H1 (cell line): ENCODE measurements around the gene ATP11A. TPM values are rescaled to one million over a fixed set of nuclear protein-coding genes. Genes with fewer than 3 reads are reported as not detected.

Source experiments
- BACH1 ChIP-seq: IDR thresholded peaks from 2 replicates; pipeline ENCODE4 v1.6.1; 2012; ENCODE audit warnings: low read length, improper control_type of control experiment
- FOSL1 ChIP-seq: IDR thresholded peaks from 2 replicates; pipeline ENCODE4 v1.6.1; 2011; ENCODE audit warnings: mild to moderate bottlenecking, low read depth, low read length, moderate library complexity; ENCODE audit not compliant: insufficient read depth
- HDAC2 ChIP-seq, 2 experiments: fragments of 300-600 bp in 1 of 2; sonication (generic) in 1 of 2; IDR thresholded peaks; 2 replicates each; pipeline ENCODE4 v1.6.1; 2011 to 2012; ENCODE audit warnings: low read depth in 2 of 2, low read length in 2 of 2, mild to moderate bottlenecking in 2 of 2, moderate library complexity in 2 of 2, borderline replicate concordance in 1 of 2, inconsistent platforms in 1 of 2
- RBBP5 ChIP-seq: IDR thresholded peaks from 2 replicates; pipeline ENCODE4 v1.7.1; 2012; ENCODE audit warnings: low read depth, mild to moderate bottlenecking, inconsistent platforms, low read length, moderate library complexity, borderline replicate concordance
- SIN3A ChIP-seq, 2 experiments: IDR thresholded peaks in 1 of 2; conservative IDR thresholded peaks in 1 of 2; 2 replicates each; pipeline ENCODE4 v1.6.1; 2011 to 2012; ENCODE audit warnings: low read length in 2 of 2, improper control_type of control experiment in 1 of 2, low read depth in 1 of 2, mild to moderate bottlenecking in 1 of 2
- SP4 ChIP-seq: IDR thresholded peaks from 2 replicates; pipeline ENCODE4 v1.6.1; 2012; ENCODE audit warnings: low read length, inconsistent platforms
- TCF12 ChIP-seq: IDR thresholded peaks from 2 replicates; pipeline ENCODE4 v1.6.1; 2011; ENCODE audit warnings: low read depth, mild to moderate bottlenecking, low read length
- polyA plus RNA-seq, 7 experiments: library from polyadenylated mRNA; depleted of rRNA in 3 of 7; stranded (reverse) in 5 of 7; unstranded in 2 of 7; fragments of >200 nt in 5 of 7; fragments of 200-250 nt in 2 of 7; gene quantifications; 1 replicate in 5 of 7; 2 replicates in 1 of 7; 4 replicates in 1 of 7; pipeline versions ENCODE4 v1.2.1 to v1.2.3, GENCODE V29; 2011 to 2013; ENCODE audit warnings: missing spikeins in 2 of 7, mixed read lengths in 2 of 7
- total RNA-seq: library from RNA; stranded (reverse); fragmentation: NEBNext Ultra II Directional; extraction: Animal tissue kit (Norgen Biotek cat#: 25700); gene quantifications from 2 replicates; pipeline ENCODE4 v1.2.1, GENCODE V29; 2021
- TF ChIP-seq, protein P1 (sequence below): fragments of 300-600 bp; sonication (generic); IDR thresholded peaks from 2 replicates; pipeline ENCODE4 v1.7.1; 2012; ENCODE audit warnings: low read length, moderate library complexity, mild to moderate bottlenecking, inconsistent platforms; ENCODE audit not compliant: insufficient replicate concordance
- TF ChIP-seq, protein P2 (sequence below): IDR thresholded peaks from 2 replicates; pipeline ENCODE4 v1.6.1; 2012; ENCODE audit warnings: inconsistent platforms

The ATP11A gene
- total and polyA plus RNA-seq, 2 of the 8 experiments (the other 6 are each of a cell fraction or from before 2014, with no cell fraction given): 28.8 to 72.9 TPM

DNA sequence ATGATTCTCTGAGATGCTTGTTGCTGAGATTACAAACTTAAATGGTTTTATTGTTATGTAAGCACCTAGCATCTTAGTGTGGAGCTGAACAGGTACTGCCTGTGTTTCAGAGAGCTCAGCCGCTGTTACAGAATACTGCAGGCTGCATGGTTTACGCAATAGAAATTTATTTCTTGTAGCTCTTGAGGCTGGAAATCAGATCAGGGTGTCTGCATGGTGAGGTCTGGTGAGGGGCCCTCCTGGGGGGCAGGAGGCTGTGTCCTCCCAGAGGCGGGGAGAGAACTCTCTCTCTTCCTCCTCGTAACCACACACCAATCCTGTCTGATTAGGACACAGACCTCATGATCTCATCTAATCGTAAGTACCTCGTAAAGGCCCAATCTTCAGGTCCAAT lies 13.1 kb downstream of the ATP11A start (continued):
- TF ChIP-seq, protein P1, sequence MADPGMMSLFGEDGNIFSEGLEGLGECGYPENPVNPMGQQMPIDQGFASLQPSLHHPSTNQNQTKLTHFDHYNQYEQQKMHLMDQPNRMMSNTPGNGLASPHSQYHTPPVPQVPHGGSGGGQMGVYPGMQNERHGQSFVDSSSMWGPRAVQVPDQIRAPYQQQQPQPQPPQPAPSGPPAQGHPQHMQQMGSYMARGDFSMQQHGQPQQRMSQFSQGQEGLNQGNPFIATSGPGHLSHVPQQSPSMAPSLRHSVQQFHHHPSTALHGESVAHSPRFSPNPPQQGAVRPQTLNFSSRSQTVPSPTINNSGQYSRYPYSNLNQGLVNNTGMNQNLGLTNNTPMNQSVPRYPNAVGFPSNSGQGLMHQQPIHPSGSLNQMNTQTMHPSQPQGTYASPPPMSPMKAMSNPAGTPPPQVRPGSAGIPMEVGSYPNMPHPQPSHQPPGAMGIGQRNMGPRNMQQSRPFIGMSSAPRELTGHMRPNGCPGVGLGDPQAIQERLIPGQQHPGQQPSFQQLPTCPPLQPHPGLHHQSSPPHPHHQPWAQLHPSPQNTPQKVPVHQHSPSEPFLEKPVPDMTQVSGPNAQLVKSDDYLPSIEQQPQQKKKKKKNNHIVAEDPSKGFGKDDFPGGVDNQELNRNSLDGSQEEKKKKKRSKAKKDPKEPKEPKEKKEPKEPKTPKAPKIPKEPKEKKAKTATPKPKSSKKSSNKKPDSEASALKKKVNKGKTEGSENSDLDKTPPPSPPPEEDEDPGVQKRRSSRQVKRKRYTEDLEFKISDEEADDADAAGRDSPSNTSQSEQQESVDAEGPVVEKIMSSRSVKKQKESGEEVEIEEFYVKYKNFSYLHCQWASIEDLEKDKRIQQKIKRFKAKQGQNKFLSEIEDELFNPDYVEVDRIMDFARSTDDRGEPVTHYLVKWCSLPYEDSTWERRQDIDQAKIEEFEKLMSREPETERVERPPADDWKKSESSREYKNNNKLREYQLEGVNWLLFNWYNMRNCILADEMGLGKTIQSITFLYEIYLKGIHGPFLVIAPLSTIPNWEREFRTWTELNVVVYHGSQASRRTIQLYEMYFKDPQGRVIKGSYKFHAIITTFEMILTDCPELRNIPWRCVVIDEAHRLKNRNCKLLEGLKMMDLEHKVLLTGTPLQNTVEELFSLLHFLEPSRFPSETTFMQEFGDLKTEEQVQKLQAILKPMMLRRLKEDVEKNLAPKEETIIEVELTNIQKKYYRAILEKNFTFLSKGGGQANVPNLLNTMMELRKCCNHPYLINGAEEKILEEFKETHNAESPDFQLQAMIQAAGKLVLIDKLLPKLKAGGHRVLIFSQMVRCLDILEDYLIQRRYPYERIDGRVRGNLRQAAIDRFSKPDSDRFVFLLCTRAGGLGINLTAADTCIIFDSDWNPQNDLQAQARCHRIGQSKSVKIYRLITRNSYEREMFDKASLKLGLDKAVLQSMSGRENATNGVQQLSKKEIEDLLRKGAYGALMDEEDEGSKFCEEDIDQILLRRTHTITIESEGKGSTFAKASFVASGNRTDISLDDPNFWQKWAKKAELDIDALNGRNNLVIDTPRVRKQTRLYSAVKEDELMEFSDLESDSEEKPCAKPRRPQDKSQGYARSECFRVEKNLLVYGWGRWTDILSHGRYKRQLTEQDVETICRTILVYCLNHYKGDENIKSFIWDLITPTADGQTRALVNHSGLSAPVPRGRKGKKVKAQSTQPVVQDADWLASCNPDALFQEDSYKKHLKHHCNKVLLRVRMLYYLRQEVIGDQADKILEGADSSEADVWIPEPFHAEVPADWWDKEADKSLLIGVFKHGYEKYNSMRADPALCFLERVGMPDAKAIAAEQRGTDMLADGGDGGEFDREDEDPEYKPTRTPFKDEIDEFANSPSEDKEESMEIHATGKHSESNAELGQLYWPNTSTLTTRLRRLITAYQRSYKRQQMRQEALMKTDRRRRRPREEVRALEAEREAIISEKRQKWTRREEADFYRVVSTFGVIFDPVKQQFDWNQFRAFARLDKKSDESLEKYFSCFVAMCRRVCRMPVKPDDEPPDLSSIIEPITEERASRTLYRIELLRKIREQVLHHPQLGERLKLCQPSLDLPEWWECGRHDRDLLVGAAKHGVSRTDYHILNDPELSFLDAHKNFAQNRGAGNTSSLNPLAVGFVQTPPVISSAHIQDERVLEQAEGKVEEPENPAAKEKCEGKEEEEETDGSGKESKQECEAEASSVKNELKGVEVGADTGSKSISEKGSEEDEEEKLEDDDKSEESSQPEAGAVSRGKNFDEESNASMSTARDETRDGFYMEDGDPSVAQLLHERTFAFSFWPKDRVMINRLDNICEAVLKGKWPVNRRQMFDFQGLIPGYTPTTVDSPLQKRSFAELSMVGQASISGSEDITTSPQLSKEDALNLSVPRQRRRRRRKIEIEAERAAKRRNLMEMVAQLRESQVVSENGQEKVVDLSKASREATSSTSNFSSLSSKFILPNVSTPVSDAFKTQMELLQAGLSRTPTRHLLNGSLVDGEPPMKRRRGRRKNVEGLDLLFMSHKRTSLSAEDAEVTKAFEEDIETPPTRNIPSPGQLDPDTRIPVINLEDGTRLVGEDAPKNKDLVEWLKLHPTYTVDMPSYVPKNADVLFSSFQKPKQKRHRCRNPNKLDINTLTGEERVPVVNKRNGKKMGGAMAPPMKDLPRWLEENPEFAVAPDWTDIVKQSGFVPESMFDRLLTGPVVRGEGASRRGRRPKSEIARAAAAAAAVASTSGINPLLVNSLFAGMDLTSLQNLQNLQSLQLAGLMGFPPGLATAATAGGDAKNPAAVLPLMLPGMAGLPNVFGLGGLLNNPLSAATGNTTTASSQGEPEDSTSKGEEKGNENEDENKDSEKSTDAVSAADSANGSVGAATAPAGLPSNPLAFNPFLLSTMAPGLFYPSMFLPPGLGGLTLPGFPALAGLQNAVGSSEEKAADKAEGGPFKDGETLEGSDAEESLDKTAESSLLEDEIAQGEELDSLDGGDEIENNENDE: no peak
- TF ChIP-seq TCF12 (no peak), RBBP5 (no peak), BACH1 (no peak), HDAC2 (IDR thresholded peaks at IDR 0.05; ENCODE audit: borderline replicate concordance in 1 of 2, low read depth in 2 of 2, low read length in 2 of 2) (no peak), SIN3A (conservative IDR thresholded peaks at IDR 0.05 in 1 of 2, IDR thresholded peaks at IDR 0.05 in 1 of 2; ENCODE audit: low read depth in 1 of 2, low read length in 2 of 2) (no peak), SP4 (no peak), FOSL1 (no peak)
- TF ChIP-seq, protein P2, sequence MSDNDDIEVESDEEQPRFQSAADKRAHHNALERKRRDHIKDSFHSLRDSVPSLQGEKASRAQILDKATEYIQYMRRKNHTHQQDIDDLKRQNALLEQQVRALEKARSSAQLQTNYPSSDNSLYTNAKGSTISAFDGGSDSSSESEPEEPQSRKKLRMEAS: no peak
